ENCODE results near the gene SMOC2.

The SMOC2 gene

DNA sequence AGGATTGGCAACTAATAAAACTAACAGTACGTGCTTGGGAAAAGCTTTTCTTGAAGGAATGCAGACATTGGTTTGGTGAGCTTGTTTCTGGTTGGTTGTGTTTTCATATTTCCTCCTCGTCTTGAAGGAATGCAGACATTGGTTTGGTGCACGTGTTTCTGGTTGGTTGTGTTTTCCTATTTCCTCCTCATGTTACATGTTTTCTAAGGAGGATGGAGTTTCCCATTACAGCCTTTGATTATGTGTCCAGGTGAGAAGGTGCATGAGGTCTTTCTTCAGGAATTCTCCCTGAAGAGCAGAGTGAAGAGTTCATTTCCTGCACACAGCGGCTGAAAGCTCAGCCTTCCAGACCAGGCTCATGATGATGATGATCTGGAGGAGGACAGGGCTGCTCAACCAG lies 190.6 kb downstream of the SMOC2 start:
- TF ChIP-seq GATA3 (IDR thresholded peaks at IDR 0.05; ENCODE audit: low read depth, low read length): no peak
- no peak for TF ChIP-seq GATA2 (IDR thresholded peaks at IDR 0.05; ENCODE audit: low read depth, low read length)

DNA sequence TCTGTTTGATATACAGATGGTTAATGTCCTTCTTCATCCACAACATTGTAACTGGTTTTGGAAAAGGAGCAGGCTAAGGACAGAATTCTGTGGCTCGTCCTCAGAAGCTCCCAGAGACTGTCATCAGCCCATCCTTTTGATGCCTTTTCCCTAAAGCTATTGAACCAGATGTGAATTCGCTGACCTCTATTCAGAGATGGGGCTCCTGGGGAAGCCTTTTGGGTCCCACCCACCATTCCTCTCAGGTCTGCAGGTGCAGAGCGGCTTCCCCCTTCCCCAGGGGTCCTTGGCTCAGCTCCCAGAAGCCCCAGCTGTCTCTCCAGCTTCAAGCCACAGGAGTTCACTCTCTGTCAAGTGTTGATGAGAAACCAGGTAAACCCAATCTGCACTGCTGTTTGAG lies 191.7 kb downstream of the SMOC2 start:
- no peak for TF ChIP-seq GATA3 (IDR thresholded peaks at IDR 0.05; ENCODE audit: low read depth, low read length)

DNA sequence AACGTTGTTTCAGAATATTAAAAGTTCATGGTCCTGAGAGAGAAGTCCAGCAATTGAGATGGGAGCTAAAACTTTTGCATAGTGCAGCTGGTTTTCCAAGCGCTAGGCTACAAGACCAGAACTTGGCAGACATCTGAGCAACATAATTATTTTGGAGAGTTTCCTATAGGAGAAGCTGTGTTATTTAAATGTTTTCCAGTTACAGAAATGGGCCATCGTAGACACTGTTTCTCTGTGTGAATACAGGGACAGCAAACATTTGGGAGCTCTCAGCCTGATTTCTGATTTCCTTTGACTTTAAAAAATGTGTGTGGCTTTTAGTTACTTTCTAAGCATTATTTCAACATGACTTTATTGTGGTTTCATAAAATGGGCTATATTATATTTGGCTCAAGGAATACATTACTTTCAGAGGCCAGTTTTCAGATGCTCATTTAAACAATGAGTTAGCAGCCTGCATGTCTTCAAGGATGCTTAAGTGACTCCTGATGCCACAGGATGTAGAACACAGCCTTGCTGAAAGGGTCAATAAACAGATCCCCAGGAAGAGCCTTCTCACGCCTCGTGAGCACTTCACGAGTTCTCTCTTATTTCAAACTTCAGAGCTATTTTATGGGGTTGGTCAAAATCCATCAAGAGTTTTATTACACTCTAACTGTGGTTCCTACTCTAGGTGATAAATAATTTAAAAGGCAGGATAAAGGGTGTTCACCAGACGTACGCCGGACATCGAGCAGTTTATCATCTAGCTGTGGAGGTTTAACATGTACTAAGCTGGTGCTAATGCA lies 193.8 kb downstream of the SMOC2 start:
- TF ChIP-seq GATA2 (IDR thresholded peaks at IDR 0.05; ENCODE audit: low read depth, low read length) (no peak), GATA3 (IDR thresholded peaks at IDR 0.05; ENCODE audit: low read depth, low read length) (no peak)

DNA sequence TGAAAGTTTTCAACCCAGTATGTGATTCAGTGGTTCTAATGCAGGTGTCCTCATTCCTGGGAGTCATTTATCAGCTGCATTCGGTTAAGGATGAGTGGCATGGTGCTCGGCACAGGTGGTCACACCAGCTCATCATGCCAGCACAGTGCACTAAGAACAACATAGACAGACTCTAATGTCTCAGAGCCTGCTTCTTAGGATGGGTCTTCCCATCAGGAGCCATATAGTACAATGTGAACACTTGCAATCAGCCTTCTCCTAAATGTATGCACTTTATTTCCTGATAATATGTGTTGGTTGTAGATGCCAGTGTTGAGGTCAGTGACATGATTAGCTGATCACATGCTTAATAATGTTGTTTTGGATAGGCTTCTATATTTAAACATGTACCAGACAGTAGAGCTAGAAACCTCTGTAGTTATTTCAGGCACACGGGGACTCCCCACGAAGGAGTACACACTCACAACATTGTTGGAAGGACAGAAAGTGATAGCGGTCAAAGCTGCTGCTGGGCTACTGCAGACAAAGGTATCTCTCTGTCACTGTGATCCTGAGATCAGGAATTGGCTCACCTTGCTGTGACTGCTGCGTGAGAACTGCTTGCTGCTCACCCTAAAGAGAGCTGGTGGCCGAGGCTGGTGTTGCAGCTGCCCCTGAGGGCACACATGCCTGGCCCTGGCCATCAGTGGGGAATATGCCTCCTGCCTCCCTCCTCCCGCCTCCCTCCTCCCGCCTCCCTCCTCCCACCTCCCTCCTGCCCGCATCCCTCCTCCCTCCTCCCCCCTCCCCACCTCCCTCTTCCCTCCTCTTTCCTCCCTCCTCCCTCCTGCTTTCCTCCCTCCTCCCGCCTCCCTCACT lies 195.4 kb downstream of the SMOC2 start:
- TF ChIP-seq GATA3 (IDR thresholded peaks at IDR 0.05; ENCODE audit: low read depth, low read length) (no peak), GATA2 (IDR thresholded peaks at IDR 0.05; ENCODE audit: low read depth, low read length) (no peak)

DNA sequence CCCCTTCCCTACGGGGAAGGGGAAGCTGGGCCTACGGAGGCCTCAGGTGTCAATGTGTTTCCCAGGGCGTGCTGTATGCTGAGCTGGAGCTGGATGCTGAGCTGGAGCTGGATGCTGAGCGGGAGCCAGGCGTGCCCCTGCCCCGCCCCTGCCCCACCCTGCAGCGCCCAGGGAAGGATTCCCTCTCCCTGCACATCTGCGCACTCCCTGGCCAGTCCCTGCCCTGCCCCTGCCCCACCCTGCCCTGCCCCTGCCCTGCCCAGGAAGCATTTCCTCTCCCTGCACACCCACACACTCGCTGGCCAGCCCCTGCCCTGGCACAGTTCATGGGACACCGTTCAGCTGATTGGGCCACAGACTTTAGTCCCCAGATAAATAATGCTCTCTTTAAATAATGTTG lies 196.8 kb downstream of the SMOC2 start:
- TF ChIP-seq GATA3 (IDR thresholded peaks at IDR 0.05; ENCODE audit: low read depth, low read length) (no peak), GATA2 (IDR thresholded peaks at IDR 0.05; ENCODE audit: low read depth, low read length) (no peak)

DNA sequence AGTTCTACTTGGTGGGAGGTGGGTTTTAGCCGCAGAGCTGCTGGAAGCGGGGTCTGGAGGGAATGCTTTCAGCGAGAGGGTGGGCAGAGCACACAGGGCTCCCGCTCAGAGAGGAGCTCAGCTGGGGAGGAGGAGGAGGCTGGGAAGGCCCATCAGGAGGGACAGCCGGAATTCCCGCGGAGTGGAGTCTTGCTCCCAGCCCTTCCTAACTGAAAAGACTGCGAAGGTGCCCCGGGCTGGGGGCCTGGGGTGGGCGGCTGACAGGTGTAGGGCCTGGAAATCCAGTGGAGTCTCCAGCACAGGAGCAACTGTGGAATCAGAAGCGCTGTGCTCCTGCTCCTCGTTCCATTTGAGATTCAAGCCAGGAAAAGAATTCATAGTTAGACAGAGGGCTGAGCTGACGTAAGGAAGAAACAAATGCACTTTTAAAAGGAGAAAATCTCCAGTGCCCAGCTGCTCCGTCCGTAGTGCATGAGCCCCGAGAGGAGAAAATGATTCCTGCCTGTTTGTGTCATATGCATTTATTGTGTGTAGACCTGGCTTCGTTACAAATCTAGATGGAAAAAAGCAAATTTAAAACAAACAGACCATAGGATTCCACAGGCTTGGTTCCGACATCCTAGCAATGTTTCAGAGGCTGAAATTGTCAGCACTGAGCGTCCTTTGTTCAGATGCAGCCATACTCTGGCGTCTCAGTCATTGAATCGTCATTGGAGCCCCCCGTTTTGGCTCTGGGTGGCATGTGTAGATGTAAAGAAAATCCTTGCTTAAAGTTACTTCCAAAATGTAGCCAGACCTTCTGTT lies 197.7 kb downstream of the SMOC2 start:
- TF ChIP-seq GATA3 (IDR thresholded peaks at IDR 0.05; ENCODE audit: low read depth, low read length) (no peak), GATA2 (IDR thresholded peaks at IDR 0.05; ENCODE audit: low read depth, low read length) (no peak)

DNA sequence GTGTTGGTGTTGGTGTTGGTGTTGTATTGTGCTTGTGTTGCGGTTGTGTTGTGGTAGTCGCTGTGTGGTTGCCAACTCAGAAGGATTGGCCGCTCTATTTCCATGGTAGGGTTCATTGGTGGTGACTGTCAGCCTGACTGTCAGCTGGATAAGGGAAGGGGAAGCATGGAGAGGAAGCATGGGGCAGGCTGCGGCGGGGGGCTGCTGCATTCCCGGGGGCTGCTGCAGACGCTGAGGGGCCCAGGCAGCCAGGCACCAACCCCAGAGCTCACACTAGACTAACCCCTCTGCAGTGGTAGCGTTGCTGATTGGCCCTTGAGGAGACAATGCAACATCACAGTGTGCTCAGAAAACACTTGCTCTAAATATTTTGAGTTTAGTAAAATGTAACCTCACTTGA lies 199.2 kb downstream of the SMOC2 start:
- no peak for TF ChIP-seq GATA2 (IDR thresholded peaks at IDR 0.05; ENCODE audit: low read depth, low read length)
- no peak for TF ChIP-seq GATA3 (IDR thresholded peaks at IDR 0.05; ENCODE audit: low read depth, low read length)

DNA sequence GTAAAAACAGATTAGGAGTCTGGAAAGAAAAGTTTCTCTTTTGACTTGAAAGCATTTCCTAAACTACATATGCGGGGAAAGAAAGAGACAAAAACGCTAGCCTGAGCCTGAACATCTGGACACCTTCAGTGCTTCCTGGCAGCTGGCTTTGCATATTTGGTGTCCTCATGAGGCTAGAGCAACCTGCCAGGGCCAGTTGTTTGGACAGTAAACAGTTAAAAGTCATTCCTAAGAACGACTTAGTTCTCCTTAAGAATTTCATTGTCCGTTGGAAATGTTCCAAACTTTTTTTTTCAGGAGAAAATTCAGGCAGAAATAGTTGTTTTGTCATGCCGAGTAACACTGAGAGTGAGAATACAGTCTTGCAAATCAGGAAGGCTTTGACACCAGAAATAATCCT lies 199.8 kb downstream of the SMOC2 start:
- TF ChIP-seq GATA3 (IDR thresholded peaks at IDR 0.05; ENCODE audit: low read depth, low read length) (no peak), GATA2 (IDR thresholded peaks at IDR 0.05; ENCODE audit: low read depth, low read length) (no peak)

DNA sequence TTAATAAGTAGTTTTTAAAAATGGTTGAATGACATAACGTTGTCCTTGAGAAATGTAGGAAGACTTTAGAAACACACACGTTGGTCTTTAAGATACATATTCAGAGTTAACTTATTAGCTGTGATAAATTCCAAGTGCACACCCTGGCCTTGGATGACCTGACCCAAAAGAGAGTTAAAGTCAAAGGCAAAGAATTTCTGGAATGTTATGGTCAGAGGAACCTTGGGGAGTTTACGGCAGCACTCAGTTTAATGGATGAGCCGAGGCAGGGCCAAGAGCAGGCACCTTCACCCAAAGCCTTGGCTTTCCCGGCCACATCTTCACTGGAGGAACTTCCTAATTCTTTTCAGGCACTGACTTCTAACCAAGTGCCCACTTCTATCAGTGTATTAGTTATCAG lies 200.5 kb downstream of the SMOC2 start:
- TF ChIP-seq GATA3 (IDR thresholded peaks at IDR 0.05; ENCODE audit: low read depth, low read length) (no peak), GATA2 (IDR thresholded peaks at IDR 0.05; ENCODE audit: low read depth, low read length) (no peak)

DNA sequence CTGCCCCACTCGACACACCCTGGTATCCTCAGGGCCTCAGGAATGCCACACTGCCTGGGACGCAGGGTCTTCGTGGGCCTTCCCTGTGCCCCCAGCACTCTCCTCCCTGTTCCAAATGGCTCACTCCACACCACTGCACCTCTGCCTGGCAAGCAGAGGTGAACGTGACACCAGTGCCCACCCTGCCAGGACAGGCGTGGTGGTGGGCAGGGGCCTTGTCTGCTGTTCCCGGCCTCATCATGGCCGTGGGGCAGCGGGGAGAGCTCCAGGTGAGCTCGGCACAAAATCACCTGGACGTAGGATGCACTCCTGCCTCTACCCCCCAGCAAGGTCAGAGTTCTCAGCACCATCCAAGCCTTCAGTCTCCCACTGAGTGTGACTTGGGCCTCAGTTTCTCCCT lies 202.4 kb downstream of the SMOC2 start:
- TF ChIP-seq GATA3 (IDR thresholded peaks at IDR 0.05; ENCODE audit: low read depth, low read length) (no peak), GATA2 (IDR thresholded peaks at IDR 0.05; ENCODE audit: low read depth, low read length) (no peak)

DNA sequence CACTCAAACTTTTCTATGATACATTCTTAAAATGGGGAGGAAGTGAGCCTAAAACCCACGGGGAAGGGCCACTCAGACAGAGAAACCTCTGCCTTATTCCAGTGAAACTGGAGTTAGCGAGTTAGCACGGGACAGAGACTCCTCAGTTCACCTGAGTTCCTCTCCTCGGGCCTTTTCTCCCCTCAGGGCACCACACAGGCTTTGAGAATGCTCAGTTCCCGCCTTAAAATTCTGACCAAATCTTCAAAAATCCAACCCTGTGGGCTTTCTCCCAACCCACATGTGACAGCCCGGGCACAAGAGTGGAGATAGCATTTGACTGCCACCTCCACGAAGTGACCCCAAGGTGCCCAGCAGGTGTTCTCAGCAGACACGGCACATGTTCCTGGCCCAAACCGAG lies 204.3 kb downstream of the SMOC2 start:
- TF ChIP-seq GATA2 (IDR thresholded peaks at IDR 0.05; ENCODE audit: low read depth, low read length) (no peak), GATA3 (IDR thresholded peaks at IDR 0.05; ENCODE audit: low read depth, low read length) (no peak)

DNA sequence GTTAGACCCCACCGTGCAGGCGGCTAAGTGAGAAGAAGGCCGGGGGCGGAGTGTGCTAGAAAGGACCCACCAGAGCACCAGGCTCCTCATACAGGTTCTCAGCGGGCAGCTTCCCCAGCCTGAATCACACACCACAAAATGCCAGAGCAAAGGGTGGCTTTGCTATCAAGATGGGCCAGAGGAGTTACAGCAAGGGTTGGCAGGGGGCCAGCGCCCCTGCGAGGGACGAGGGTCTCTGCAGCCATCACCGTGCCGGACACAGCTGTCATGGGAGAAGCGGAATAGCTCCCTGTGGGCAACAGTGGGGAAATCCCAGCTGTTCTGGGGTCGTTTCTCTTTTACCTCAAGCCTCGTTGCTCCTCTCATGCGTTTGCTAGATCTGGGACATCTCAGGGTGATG lies 206.3 kb downstream of the SMOC2 start:
- TF ChIP-seq GATA2 (IDR thresholded peaks at IDR 0.05; ENCODE audit: low read depth, low read length): peak; percentile 59
- TF ChIP-seq GATA3 (IDR thresholded peaks at IDR 0.05; ENCODE audit: low read depth, low read length): no peak

DNA sequence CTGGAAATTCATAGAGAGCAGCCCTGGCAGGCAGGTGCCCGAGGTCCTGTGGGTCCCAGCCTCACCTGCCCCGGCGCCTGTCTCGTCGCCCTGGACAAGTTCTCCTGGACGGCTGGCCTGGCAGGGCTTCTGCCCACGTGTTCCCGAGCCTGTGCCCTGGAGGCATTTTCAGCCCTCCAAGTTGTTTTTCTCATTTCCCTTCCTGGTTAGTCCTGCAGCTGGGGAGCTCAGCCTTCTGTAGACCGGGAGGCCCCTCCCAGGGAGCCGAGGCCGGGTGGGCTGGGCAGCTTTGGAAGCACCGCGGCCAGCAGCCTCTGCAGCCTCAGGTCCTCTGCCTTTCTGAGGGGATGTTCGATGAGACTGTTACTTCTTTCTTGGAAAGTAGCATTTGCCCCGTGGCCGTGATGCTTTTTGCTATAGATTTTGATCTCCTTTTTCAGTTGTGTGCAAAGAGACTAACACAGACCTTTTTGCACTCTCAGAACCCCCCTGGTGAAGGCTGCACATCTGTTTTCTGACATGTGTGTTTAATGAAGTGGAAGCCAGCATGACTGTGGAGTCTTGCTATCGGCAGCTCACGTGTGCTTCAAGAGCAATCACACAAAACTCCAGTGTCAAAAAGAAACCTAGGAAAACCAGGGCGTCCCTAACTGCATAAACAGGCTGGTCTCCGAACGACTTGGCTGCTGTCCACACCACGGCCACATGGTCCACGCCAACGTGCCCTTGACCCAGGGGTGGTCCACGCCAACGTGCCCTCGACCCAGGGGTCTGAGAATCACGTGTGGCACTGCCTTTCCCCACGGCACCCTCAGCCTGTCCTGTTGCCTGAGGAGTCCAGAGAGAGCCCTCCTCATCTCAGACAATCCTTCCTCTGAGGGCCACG lies 207.5 kb downstream of the SMOC2 start:
- TF ChIP-seq GATA2 (IDR thresholded peaks at IDR 0.05; ENCODE audit: low read depth, low read length) (peak; percentile 69), GATA3 (IDR thresholded peaks at IDR 0.05; ENCODE audit: low read depth, low read length) (no peak)

Measured in SH-SY5Y (cell line).